Activated CD8-positive, alpha-beta T cell treated with anti-CD3 and anti-CD28 coated beads for 36 hours (primary cell): ENCODE data around the gene GNE. TPM values are rescaled to one million over a fixed set of nuclear protein-coding genes. Genes with fewer than 3 reads are reported as not detected.

Experiments
- ATAC-seq: fragments of 200-7000 bp; cut with Tn5 transposase; one replicate; pipeline ENCODE4 v1.10.0; 2021; ENCODE audit warnings: mild to moderate bottlenecking, moderate library complexity
- CTCF ChIA-PET: fragments of 350-600 bp; sonication (Branson Sonifier 250); formaldehyde crosslinking; loops from one replicate; lab custom pipeline; 2021; ENCODE audit warnings: antibody characterized with exemption; lab: Charles Lee
- POLR2A ChIA-PET: fragments of 350-600 bp; sonication (Branson Sonifier 250); formaldehyde crosslinking; loops from one replicate; lab custom pipeline; 2021; ENCODE audit warnings: antibody characterized with exemption; lab: Charles Lee
- DNase-seq: peaks from one replicate; pipeline ENCODE4 v3.0.0-alpha.2; 2020
- H3K27ac Mint-ChIP-seq: one replicate; pipeline ENCODE4 v1.8.0; 2021; ENCODE audit warnings: mild to moderate bottlenecking, mixed read lengths
- H3K27me3 Mint-ChIP-seq: one replicate; pipeline ENCODE4 v1.8.0; 2021; ENCODE audit warnings: mixed read lengths
- H3K36me3 Mint-ChIP-seq: one replicate; pipeline ENCODE4 v1.8.0; 2021; ENCODE audit warnings: low read depth, mixed read lengths
- H3K4me1 Mint-ChIP-seq: one replicate; pipeline ENCODE4 v1.8.0; 2021; ENCODE audit warnings: low read depth, mixed read lengths
- H3K4me3 Mint-ChIP-seq: one replicate; pipeline ENCODE4 v1.8.0; 2021; ENCODE audit warnings: mild to moderate bottlenecking, moderate library complexity, mixed read lengths
- H3K9me3 Mint-ChIP-seq: one replicate; pipeline ENCODE4 v1.8.0; 2021; ENCODE audit warnings: mixed read lengths
- CTCF ChIP-seq: fragments of 200-600 bp; IDR thresholded peaks from one replicate; pipeline ENCODE4 v1.8.0; 2022; ENCODE audit warnings: antibody characterized with exemption, mild to moderate bottlenecking
- intact Hi-C: fragments of 100-400 bp; cut with micrococcal nuclease; formaldehyde crosslinking; loops from one replicate; pipeline ENCODE4 v1.10.0; 2022
- total RNA-seq, 2 experiments: library from RNA; stranded (reverse); gene quantifications; one replicate each; pipeline ENCODE4 v1.2.3, GENCODE V29; 2021

GNE gene
- total RNA-seq, 2 experiments from 2014 or later, result 11.6 to 12.0 TPM

GRCh38 chr9:36217256-36217968, 40.8 kb downstream of the GNE start:
- TF ChIP-seq CTCF, result no peak
- POLR2A ChIA-PET, result interaction anchor here (0.6 to 1.2 kb wide), 3 partner anchors 12 to 30 kb away, joined by 3 read pairs; no protein-coding TSS in a partner anchor
- H3K27me3 Mint-ChIP-seq, result no peaks in the 10 kb centered on the region
- peaks cover 3% of the 10 kb centered on the region for H3K9me3 Mint-ChIP-seq
- intact Hi-C loops, result no loop called here
- peaks cover 46% of the 10 kb centered on the region for H3K4me1 Mint-ChIP-seq
- peak overlapping the region; percentile 87 for H3K27ac Mint-ChIP-seq
- no peak for ATAC-seq
- no peak overlapping the region for H3K4me3 Mint-ChIP-seq
- no peak for DNase-seq
- peaks cover 39% of the 10 kb centered on the region for H3K36me3 Mint-ChIP-seq
- CTCF ChIA-PET, result interaction anchor here (1.0 to 1.4 kb wide), 3 partner anchors 10 to 132 kb away, joined by 3 to 4 read pairs (median 4); no protein-coding TSS in a partner anchor

- POLR2A ChIA-PET, result no interaction called here
- Mint-ChIP-seq H3K9me3 (no peaks in the 10 kb centered on the region), H3K27me3 (no peaks in the 10 kb centered on the region), H3K4me1 (peaks cover 55% of the 10 kb centered on the region), H3K36me3 (peaks cover 41% of the 10 kb centered on the region), H3K4me3 (no peak overlapping the region), H3K27ac (no peak overlapping the region)
- CTCF ChIA-PET, result no interaction called here
- TF ChIP-seq CTCF, result no peak
- no peak for ATAC-seq
- intact Hi-C loops, result no loop called here
- DNase-seq, result no peak
These were observed 43.7 kb downstream of the GNE start for GRCh38 chr9:36214571-36214970.

- H3K27me3 Mint-ChIP-seq, result no peaks in the 10 kb centered on the region
- no peak overlapping the region for H3K27ac Mint-ChIP-seq
- ChIA-PET CTCF (interaction anchor here (4.2 kb wide), 1 partner anchor 24 kb away, joined by 18 read pairs; the partner anchor contains the start of gene CLTA), POLR2A (interaction anchor here (0.7 kb wide), 1 partner anchor 18 kb away, joined by 3 read pairs; no protein-coding TSS in a partner anchor)
- peaks cover 57% of the 10 kb centered on the region for H3K4me1 Mint-ChIP-seq
- DNase-seq, result no peak
- H3K36me3 Mint-ChIP-seq, result peaks cover 44% of the 10 kb centered on the region
- H3K4me3 Mint-ChIP-seq, result no peak overlapping the region
- ATAC-seq, result no peak
- H3K9me3 Mint-ChIP-seq, result no peaks in the 10 kb centered on the region
- intact Hi-C loops, result no loop called here
- no peak for TF ChIP-seq CTCF
These were observed 44.3 kb downstream of the GNE start for GRCh38 chr9:36213989-36214388.

- H3K27ac Mint-ChIP-seq, result peak overlapping the region; percentile 67
- DNase-seq (no peak), ATAC-seq (no peak)
- intact Hi-C loops, result no loop called here
- CTCF ChIA-PET, result interaction anchor here (1.3 to 4.2 kb wide), 2 partner anchors 23 to 110 kb away, joined by 3 to 18 read pairs; partner anchors contain the start of gene CLTA
- POLR2A ChIA-PET, result interaction anchor here (0.7 to 2.7 kb wide), 3 partner anchors 19 to 22 kb away, joined by 3 to 7 read pairs (median 4); partner anchors contain the start of gene CLTA
- no peak for TF ChIP-seq CTCF
- peaks cover 40% of the 10 kb centered on the region for H3K36me3 Mint-ChIP-seq
- H3K4me3 Mint-ChIP-seq, result no peak overlapping the region
- no peaks in the 10 kb centered on the region for H3K9me3 Mint-ChIP-seq
- H3K27me3 Mint-ChIP-seq, result no peaks in the 10 kb centered on the region
- H3K4me1 Mint-ChIP-seq, result peaks cover 57% of the 10 kb centered on the region
These were observed 44.9 kb downstream of the GNE start for GRCh38 chr9:36213387-36213786.

- CTCF ChIA-PET, result interaction anchor here (4.2 kb wide), 1 partner anchor 21 kb away, joined by 18 read pairs; the partner anchor contains the start of gene CLTA
- Mint-ChIP-seq H3K9me3 (no peaks in the 10 kb centered on the region), H3K4me3 (no peak overlapping the region), H3K27ac (peak overlapping the region; percentile 33), H3K27me3 (no peaks in the 10 kb centered on the region), H3K36me3 (peaks cover 50% of the 10 kb centered on the region), H3K4me1 (peaks cover 62% of the 10 kb centered on the region)
- TF ChIP-seq CTCF, result no peak
- no peak for DNase-seq
- intact Hi-C loops, result no loop called here
- POLR2A ChIA-PET, result interaction anchor here (2.7 kb wide), 1 partner anchor 20 kb away, joined by 7 read pairs; the partner anchor contains the start of gene CLTA
- no peak for ATAC-seq
These were observed 46.7 kb downstream of the GNE start for GRCh38 chr9:36211510-36211909.
